HepG2 (cell line): ENCODE measurements around the gene RCBTB2. TPM values are rescaled to one million over a fixed set of nuclear protein-coding genes. Genes with fewer than 3 reads are reported as not detected.

Experiments used
- AGO2 ChIP-seq: fragments of 200-400 bp; formaldehyde crosslinking; optimal IDR thresholded peaks from 2 replicates; pipeline ENCODE3; 2017; ENCODE audit warnings: mild to moderate bottlenecking, low read depth, low read length, moderate library complexity
- ETV5 ChIP-seq: IDR thresholded peaks from 2 replicates; pipeline ENCODE4 v1.6.1; 2018; ENCODE audit warnings: missing biosample characterization, missing genetic modification reagents, inconsistent platforms, borderline replicate concordance
- GMEB2 ChIP-seq: IDR thresholded peaks from 2 replicates; pipeline ENCODE4 v1.6.1; 2016; ENCODE audit warnings: missing biosample characterization, missing genetic modification reagents, low read depth
- HNF4A ChIP-seq: sonication (generic); formaldehyde crosslinking; IDR thresholded peaks from 2 replicates; pipeline ENCODE4 v1.4.0; 2020; ENCODE audit warnings: missing genetic modification reagents
- JARID2 ChIP-seq: sonication (generic); formaldehyde crosslinking; IDR thresholded peaks from 2 replicates; pipeline ENCODE4 v1.8.1; 2023; ENCODE audit warnings: missing genetic modification reagents, inconsistent platforms; ENCODE audit not compliant: insufficient replicate concordance
- MED13 ChIP-seq: sonication (generic); formaldehyde crosslinking; IDR thresholded peaks from 2 replicates; pipeline ENCODE4 v1.5.0; 2020; ENCODE audit warnings: missing genetic modification reagents
- NKX3-1 ChIP-seq: sonication (generic); formaldehyde crosslinking; IDR thresholded peaks from 2 replicates; pipeline ENCODE4 v1.5.0; 2020; ENCODE audit warnings: missing genetic modification reagents
- PTBP1 ChIP-seq: fragments of 200-400 bp; formaldehyde crosslinking; IDR thresholded peaks from 2 replicates; pipeline ENCODE4 v1.6.1; 2018; ENCODE audit warnings: low read length, low read depth; ENCODE audit not compliant: poor library complexity, severe bottlenecking
- SATB2 ChIP-seq: sonication (generic); formaldehyde crosslinking; IDR thresholded peaks from 2 replicates; pipeline ENCODE4 v1.5.0; 2020; ENCODE audit warnings: missing genetic modification reagents
- SETDB1 ChIP-seq: sonication (generic); formaldehyde crosslinking; IDR thresholded peaks from 2 replicates; pipeline ENCODE4 v1.5.1; 2020; ENCODE audit warnings: missing genetic modification reagents, mild to moderate bottlenecking, borderline replicate concordance
- ZBTB8A ChIP-seq: sonication (generic); formaldehyde crosslinking; IDR thresholded peaks from 2 replicates; pipeline ENCODE4 v1.4.0; 2020; ENCODE audit warnings: mild to moderate bottlenecking, low read depth, missing genetic modification reagents, borderline replicate concordance
- ZFAT ChIP-seq: sonication (generic); formaldehyde crosslinking; conservative IDR thresholded peaks from 2 replicates; pipeline ENCODE4 v1.8.1; 2023; ENCODE audit warnings: missing genetic modification reagents, inconsistent platforms
- ZNF281 ChIP-seq: sonication (generic); formaldehyde crosslinking; IDR thresholded peaks from 2 replicates; pipeline ENCODE4 v1.4.0; 2020; ENCODE audit warnings: missing genetic modification reagents, borderline replicate concordance
- ZNF329 ChIP-seq: sonication (generic); formaldehyde crosslinking; IDR thresholded peaks from 2 replicates; pipeline ENCODE4 v1.9.0; 2021; ENCODE audit warnings: low read depth, mild to moderate bottlenecking, missing genetic modification reagents
- ZNF674 ChIP-seq: sonication (generic); formaldehyde crosslinking; IDR thresholded peaks from 2 replicates; pipeline ENCODE4 v1.5.0; 2020; ENCODE audit warnings: low read depth, mild to moderate bottlenecking, missing genetic modification reagents
- ZNF740 ChIP-seq: sonication (generic); formaldehyde crosslinking; IDR thresholded peaks from 2 replicates; pipeline ENCODE4 v1.4.0; 2020; ENCODE audit warnings: missing genetic modification reagents
- ZXDC ChIP-seq: sonication (generic); formaldehyde crosslinking; IDR thresholded peaks from 2 replicates; pipeline ENCODE4 v1.5.0; 2020; ENCODE audit warnings: mild to moderate bottlenecking, missing genetic modification reagents
- polyA plus RNA-seq, 8 experiments: library from polyadenylated mRNA; depleted of rRNA in 3 of 8; stranded (reverse) in 7 of 8; unstranded in 1 of 8; fragments of >200 nt; fragmentation: Illumina TruSeq in 4 of 8; extraction: Trizol in 4 of 8; gene quantifications; 2 replicates each; pipeline versions ENCODE4 v1.2.1 to v1.2.3, GENCODE V29; 2011 to 2016; ENCODE audit warnings: low read depth in 4 of 8, missing spikeins in 1 of 8, mixed read lengths in 1 of 8; ENCODE audit not compliant: insufficient read depth in 1 of 8
- total RNA-seq, 5 experiments: library from RNA; depleted of rRNA; stranded (reverse); fragments of >200 nt; fragmentation: Illumina TruSeq; extraction: Trizol; gene quantifications; 2 replicates each; pipeline ENCODE4 v1.2.3, GENCODE V29; 2016; ENCODE audit warnings: low read depth in 1 of 5

The RCBTB2 gene
- total and polyA plus RNA-seq, 2 of the 13 experiments (the other 11 are each of a cell fraction or from before 2014, with no cell fraction given), result 1.9 to 2.7 TPM

GRCh38 chr13:48532506-48533499 is at the start of gene RCBTB2 (continued):
- 0 out of 2 replicates have a peak, but pooled peaks have one; percentile 45 for TF ChIP-seq ZXDC (CRISPR knock-in tag)
- peak; percentile 87 for TF ChIP-seq SATB2 (CRISPR knock-in tag)
- TF ChIP-seq HNF4A (CRISPR knock-in tag), result 0 out of 2 replicates have a peak, but pooled peaks have one; percentile 21
- TF ChIP-seq ZFAT (CRISPR knock-in tag), result peak; percentile 50; the same call in 1 of the 2 replicates
- TF ChIP-seq ZNF740 (CRISPR knock-in tag), result peak; percentile 69; the same call in 1 of the 2 replicates
- no peak for TF ChIP-seq GMEB2 (CRISPR knock-in tag)
- no peak for TF ChIP-seq ZNF281 (CRISPR knock-in tag)
- peak; percentile 65; the same call in 1 of the 2 replicates for TF ChIP-seq ETV5
- TF ChIP-seq MED13 (CRISPR knock-in tag), result 0 out of 2 replicates have a peak, but pooled peaks have one; percentile 85
- TF ChIP-seq ZNF674 (CRISPR knock-in tag), result no peak
- no peak for TF ChIP-seq SETDB1
- TF ChIP-seq AGO2, result peak; percentile 73
- peak; percentile 83; the same call in 1 of the 2 replicates for TF ChIP-seq NKX3-1 (CRISPR knock-in tag)
- peak; percentile 71 for TF ChIP-seq JARID2 (CRISPR knock-in tag)
- TF ChIP-seq PTBP1, result no peak
- TF ChIP-seq ZBTB8A, result no peak
- TF ChIP-seq ZNF329 (CRISPR knock-in tag), result no peak
